ENCODE data around the gene PKD1. TPM values are rescaled to one million over a fixed set of nuclear protein-coding genes. Genes with fewer than 3 reads are reported as not detected.

The PKD1 gene
- total RNA-seq, 1 experiment from 2014 or later: 58.9 TPM

GRCh38 chr16:2074071-2074470 is 61.6 kb downstream of the PKD1 start:
- Histone ChIP-seq H3F3A (ENCODE audit: low read length, unreplicated experiment) (no peaks in the 10 kb centered on the region), H3K4me2 (ENCODE audit: low read length) (no peak overlapping the region), H3K79me2 (ENCODE audit: low read length) (no peaks in the 10 kb centered on the region), H3K27me3 (ENCODE audit: low read length) (no peaks in the 10 kb centered on the region), H3K4me1 (ENCODE audit: insufficient read depth, low read length) (no peaks in the 10 kb centered on the region), H3K9me3 (ENCODE audit: low read length) (no peaks in the 10 kb centered on the region), H2AFZ (ENCODE audit: low read length) (no peak overlapping the region), H3K4me3 (ENCODE audit: low read length) (no peak overlapping the region), H3K9ac (ENCODE audit: low read length) (no peak overlapping the region), H3K36me3 (ENCODE audit: low read depth, low read length) (no peaks in the 10 kb centered on the region; the same call in 1 of the 2 replicates), H3K27ac (ENCODE audit: low read length) (no peak overlapping the region), H4K20me1 (ENCODE audit: low read length) (no peaks in the 10 kb centered on the region), H3K9me2 (replicated peaks; ENCODE audit: low read length) (no peaks in the 10 kb centered on the region)
- no peak for TF ChIP-seq EZH2 (IDR thresholded peaks at IDR 0.05; ENCODE audit: low read length, unreplicated experiment)
- TF ChIP-seq EZH2phosphoT487 (IDR thresholded peaks at IDR 0.05; ENCODE audit: borderline replicate concordance, low read length): no peak
- TF ChIP-seq CTCF (conservative IDR thresholded peaks at IDR 0.05; ENCODE audit: low read depth, low read length): no peak
- no TSS peak for BruUV-seq (replicated peaks)
- DNase-seq (no peak), ATAC-seq (no peak)
- ChIA-PET POLR2A (ENCODE audit: unreplicated experiment) (no interaction called here), CTCF (no interaction called here)
- intact Hi-C loops (cut with micrococcal nuclease): no loop called here

- Histone ChIP-seq H3K4me1 (ENCODE audit: insufficient read depth, low read length) (no peaks in the 10 kb centered on the region), H3K4me2 (ENCODE audit: low read length) (no peak overlapping the region), H3K27ac (ENCODE audit: low read length) (no peak overlapping the region), H3F3A (ENCODE audit: low read length, unreplicated experiment) (no peaks in the 10 kb centered on the region), H3K9me3 (ENCODE audit: low read length) (no peaks in the 10 kb centered on the region), H3K4me3 (ENCODE audit: low read length) (no peak overlapping the region), H2AFZ (ENCODE audit: low read length) (no peak overlapping the region), H3K9me2 (replicated peaks; ENCODE audit: low read length) (no peaks in the 10 kb centered on the region), H3K9ac (ENCODE audit: low read length) (no peak overlapping the region), H3K79me2 (ENCODE audit: low read length) (no peaks in the 10 kb centered on the region), H3K36me3 (ENCODE audit: low read depth, low read length) (no peaks in the 10 kb centered on the region; the same call in 1 of the 2 replicates), H3K27me3 (ENCODE audit: low read length) (no peaks in the 10 kb centered on the region), H4K20me1 (ENCODE audit: low read length) (no peaks in the 10 kb centered on the region)
- ChIA-PET POLR2A (ENCODE audit: unreplicated experiment) (no interaction called here), CTCF (no interaction called here)
- intact Hi-C loops (cut with micrococcal nuclease): no loop called here
- no TSS peak for BruUV-seq (replicated peaks)
- TF ChIP-seq EZH2 (IDR thresholded peaks at IDR 0.05; ENCODE audit: low read length, unreplicated experiment) (no peak), CTCF (conservative IDR thresholded peaks at IDR 0.05; ENCODE audit: low read depth, low read length) (no peak), EZH2phosphoT487 (IDR thresholded peaks at IDR 0.05; ENCODE audit: borderline replicate concordance, low read length) (no peak)
- no peak for ATAC-seq
- no peak for DNase-seq
Measured at GRCh38 chr16:2072926-2073325, 62.8 kb downstream of the PKD1 start.

GRCh38 chr16:2071454-2072202 is 64.1 kb downstream of the PKD1 start:
- ATAC-seq (no peak; the same call in 1 of the 2 replicates), DNase-seq (no peak)
- no peak overlapping the region for H3K27ac ChIP-seq (ENCODE audit: low read length)
- intact Hi-C loops (cut with micrococcal nuclease): no loop called here
- no peaks in the 10 kb centered on the region for H3K27me3 ChIP-seq (ENCODE audit: low read length)
- TF ChIP-seq EZH2phosphoT487 (IDR thresholded peaks at IDR 0.05; ENCODE audit: borderline replicate concordance, low read length): no peak
- TF ChIP-seq EZH2 (IDR thresholded peaks at IDR 0.05; ENCODE audit: low read length, unreplicated experiment): no peak
- no peak for TF ChIP-seq CTCF (conservative IDR thresholded peaks at IDR 0.05; ENCODE audit: low read depth, low read length)
- H3K79me2 ChIP-seq (ENCODE audit: low read length): no peaks in the 10 kb centered on the region
- no peaks in the 10 kb centered on the region for H4K20me1 ChIP-seq (ENCODE audit: low read length)
- H3K9ac ChIP-seq (ENCODE audit: low read length): no peak overlapping the region
- POLR2A ChIA-PET (ENCODE audit: unreplicated experiment): no interaction called here
- H3K9me3 ChIP-seq (ENCODE audit: low read length): no peaks in the 10 kb centered on the region
- no peaks in the 10 kb centered on the region; the same call in 1 of the 2 replicates for H3K36me3 ChIP-seq (ENCODE audit: low read depth, low read length)
- BruUV-seq (replicated peaks): no TSS peak
- CTCF ChIA-PET: no interaction called here
- no peak overlapping the region for H3K4me2 ChIP-seq (ENCODE audit: low read length)
- H3K9me2 ChIP-seq (replicated peaks; ENCODE audit: low read length): no peaks in the 10 kb centered on the region
- H3F3A ChIP-seq (ENCODE audit: low read length, unreplicated experiment): no peaks in the 10 kb centered on the region
- no peak overlapping the region for H3K4me3 ChIP-seq (ENCODE audit: low read length)
- no peak overlapping the region for H2AFZ ChIP-seq (ENCODE audit: low read length)
- no peaks in the 10 kb centered on the region for H3K4me1 ChIP-seq (ENCODE audit: insufficient read depth, low read length)
